Measurements from ENCODE around the gene TIGD1.
"Not testable (repeated sequence)": the region's sequence is repeated elsewhere in the genome, so short reads cannot be mapped to it uniquely, and the experiment has no call there.

Gene TIGD1

GRCh38 chr2:232540441-232541041 is 9.8 kb downstream of the TIGD1 start:
- in situ Hi-C loops (cut with MboI; ENCODE audit: low sequenced_read_pairs): no loop called here

GRCh38 chr2:232539298-232540231 is 10.8 kb downstream of the TIGD1 start, which contains the start of gene CHRNG:
TSS of gene CHRNG (plus strand) at chr2:232539692. CDS start at chr2:232539748, 56 bp downstream.
- in situ Hi-C loops (cut with MboI; ENCODE audit: low sequenced_read_pairs): no loop called here

- in situ Hi-C loops (cut with MboI; ENCODE audit: low sequenced_read_pairs): no loop called here
Measured at GRCh38 chr2:232538671-232539070, 11.7 kb downstream of the TIGD1 start.

DNA sequence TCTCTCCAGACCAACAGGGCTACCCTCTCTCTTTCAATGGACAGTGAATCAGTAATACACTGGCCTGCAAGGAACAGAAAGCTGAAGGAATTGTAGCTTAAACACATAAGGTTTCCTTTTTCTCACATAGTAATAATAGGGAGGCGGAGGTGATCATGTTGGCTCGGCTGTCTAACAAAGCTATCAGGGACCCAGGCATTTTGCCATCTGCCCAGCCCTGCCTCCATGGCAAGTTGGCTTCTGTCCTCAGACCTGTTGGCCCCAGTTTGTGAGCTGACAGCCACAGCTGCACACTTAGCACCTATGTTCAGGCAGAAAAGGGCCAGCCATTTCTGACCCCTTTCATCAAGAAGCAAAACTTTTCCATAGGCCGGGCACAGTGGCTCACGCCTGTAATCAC is 12.9 kb downstream of the TIGD1 start:
- in situ Hi-C loops (cut with MboI; ENCODE audit: low sequenced_read_pairs): no loop called here

- in situ Hi-C loops (cut with MboI; ENCODE audit: low sequenced_read_pairs): no loop called here
Measured at GRCh38 chr2:232537079-232537478, 13.3 kb downstream of the TIGD1 start.

GRCh38 chr2:232535761-232536530 is 14.4 kb downstream of the TIGD1 start:
- in situ Hi-C loops (cut with MboI; ENCODE audit: low sequenced_read_pairs): no loop called here

DNA sequence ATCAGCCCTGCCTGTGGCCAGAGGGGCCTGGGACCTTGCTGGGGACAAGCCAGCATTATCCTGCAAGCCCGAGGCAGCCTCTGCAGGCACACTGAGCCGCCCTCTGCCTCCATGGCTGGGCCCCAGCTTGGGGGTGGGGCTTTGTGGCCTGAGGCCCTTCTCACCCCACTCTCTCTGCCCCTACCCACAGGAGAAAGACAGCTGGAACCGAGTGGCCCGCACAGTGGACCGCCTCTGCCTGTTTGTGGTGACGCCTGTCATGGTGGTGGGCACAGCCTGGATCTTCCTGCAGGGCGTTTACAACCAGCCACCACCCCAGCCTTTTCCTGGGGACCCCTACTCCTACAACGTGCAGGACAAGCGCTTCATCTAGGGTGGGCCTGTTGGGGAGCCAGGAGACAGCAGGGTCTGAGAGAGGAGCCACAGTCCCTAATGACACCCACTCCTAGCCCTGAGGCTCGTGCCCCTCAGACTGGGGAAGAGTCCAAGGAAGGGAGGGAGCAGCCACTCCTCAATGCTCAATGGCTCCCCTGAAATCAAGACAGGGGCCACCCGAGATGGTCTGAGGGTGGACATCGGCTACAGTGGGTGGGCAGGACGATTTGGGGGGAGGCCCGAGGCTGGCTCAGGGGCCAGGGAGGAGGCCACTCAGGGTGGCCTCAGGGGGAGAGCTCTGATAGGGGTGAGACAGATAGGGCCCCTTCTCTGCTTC is 15.3 kb downstream of the TIGD1 start:
- in situ Hi-C loops (cut with MboI; ENCODE audit: low sequenced_read_pairs): no loop called here

DNA sequence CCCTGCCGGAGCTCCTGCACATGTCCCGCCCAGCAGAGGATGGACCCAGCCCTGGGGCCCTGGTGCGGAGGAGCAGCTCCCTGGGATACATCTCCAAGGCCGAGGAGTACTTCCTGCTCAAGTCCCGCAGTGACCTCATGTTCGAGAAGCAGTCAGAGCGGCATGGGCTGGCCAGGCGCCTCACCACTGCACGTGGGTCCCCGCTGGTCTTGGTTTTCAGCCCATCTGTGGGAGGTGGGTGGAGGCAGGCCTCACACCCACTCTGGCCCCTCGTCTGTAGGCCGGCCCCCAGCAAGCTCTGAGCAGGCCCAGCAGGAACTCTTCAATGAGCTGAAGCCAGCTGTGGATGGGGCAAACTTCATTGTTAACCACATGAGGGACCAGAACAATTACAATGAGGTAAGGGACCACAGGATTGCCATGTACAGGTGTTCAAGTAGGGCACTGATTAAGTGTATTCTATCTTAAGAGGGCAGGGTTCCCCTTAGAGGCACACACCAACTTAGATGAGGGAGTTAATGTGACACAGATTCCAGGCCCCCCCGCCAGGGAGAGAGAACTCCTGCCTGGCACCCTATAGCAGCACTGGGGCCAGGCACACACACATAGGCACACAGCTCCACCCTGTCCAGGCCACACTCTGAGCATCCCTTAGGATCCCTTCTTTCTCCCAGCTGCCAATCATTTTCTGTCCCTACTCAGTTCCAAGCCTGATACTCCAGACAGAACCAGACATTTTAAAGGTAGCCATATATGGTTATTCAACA is 16.2 kb downstream of the TIGD1 start:
- in situ Hi-C loops (cut with MboI; ENCODE audit: low sequenced_read_pairs): no loop called here

GRCh38 chr2:232532821-232533220 is 17.5 kb downstream of the TIGD1 start:
- in situ Hi-C loops (cut with MboI; ENCODE audit: low sequenced_read_pairs): not testable (repeated sequence)

- in situ Hi-C loops (cut with MboI; ENCODE audit: low sequenced_read_pairs): no loop called here
Measured at GRCh38 chr2:232532419-232532818, 17.9 kb downstream of the TIGD1 start.

GRCh38 chr2:232530626-232531260 is 19.6 kb downstream of the TIGD1 start:
- in situ Hi-C loops (cut with MboI; ENCODE audit: low sequenced_read_pairs): no loop called here

- in situ Hi-C loops (cut with MboI; ENCODE audit: low sequenced_read_pairs): no loop called here
Measured at GRCh38 chr2:232529806-232530547, 20.4 kb downstream of the TIGD1 start.

- in situ Hi-C loops (cut with MboI; ENCODE audit: low sequenced_read_pairs): no loop called here
Measured at GRCh38 chr2:232528746-232529460, 21.5 kb downstream of the TIGD1 start.

DNA sequence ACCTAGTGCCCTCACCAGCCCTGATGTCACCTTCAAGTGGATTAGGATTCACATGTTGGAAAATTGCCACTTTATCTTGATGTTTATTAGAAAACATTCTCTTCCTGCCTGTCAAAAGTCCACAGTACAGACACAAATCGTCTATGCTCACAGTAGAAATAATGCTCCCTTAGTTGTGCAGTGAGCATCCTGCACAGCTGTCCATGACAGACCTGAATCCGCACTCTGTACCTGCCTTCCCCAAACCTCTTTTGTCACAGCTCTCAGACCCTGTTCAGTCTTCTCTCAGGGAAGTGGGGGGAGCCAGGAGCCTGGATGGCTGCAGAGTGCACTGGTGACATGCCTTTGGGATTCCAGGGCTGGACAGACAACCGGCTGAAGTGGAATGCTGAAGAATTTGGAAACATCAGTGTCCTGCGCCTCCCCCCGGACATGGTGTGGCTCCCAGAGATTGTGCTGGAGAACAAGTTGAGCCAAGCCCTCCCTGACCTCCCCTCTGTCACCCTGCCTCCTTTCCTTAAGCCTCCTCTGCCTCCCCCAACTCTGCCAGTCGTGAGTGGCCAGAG is 22.4 kb downstream of the TIGD1 start:
- in situ Hi-C loops (cut with MboI; ENCODE audit: low sequenced_read_pairs): no loop called here

DNA sequence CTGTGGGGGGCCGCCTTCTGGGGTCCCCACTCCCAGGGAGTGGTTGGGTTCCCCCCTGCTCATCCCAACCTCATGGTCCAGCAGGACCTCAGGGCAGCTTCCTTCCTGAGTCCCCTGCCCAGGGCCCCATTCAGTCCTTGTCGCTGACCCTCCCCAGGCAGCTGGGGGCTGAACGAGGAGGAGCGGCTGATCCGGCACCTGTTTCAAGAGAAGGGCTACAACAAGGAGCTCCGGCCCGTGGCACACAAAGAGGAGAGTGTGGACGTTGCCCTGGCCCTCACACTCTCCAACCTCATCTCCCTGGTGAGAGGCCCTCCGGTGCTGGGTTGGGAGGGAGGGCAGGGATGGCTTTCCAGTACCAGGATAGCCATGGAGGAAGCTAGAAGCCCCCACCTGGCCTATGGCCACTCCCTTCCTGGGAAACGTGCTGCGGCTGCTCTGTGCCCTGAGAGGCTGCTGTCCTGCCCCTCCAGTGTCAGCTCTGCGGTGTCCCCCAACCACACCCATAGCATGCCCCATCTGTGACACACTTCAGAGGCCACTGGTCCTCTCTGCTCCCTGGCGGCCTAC is 23.9 kb downstream of the TIGD1 start:
- in situ Hi-C loops (cut with MboI; ENCODE audit: low sequenced_read_pairs): no loop called here

DNA sequence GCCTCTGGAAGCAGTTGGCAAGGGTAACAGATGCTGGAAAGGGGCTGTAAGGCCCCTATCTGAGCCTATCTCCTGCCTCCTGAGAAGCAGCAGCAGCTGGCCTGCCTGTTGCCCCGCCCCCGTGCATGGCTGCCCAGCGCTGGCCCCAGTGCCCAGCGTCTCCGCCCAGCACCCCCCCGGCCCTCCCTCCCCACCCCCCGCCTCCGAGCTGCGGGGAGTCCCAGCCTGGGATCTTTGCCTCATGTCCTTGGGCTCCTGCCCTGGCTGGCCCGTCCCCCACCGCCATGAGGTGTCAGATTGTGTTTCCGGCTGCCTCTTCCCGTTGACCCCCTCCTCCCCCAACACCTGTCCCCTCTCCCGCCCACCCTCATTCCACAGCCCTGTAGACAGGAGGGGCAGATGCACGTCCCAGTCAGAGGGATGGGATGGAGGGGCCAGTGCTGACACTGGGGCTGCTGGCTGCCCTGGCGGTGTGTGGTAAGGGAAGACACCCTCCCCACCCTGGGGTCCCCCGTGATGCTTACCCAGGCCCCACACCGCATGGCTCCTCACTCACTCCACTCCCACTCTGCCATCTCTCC is 24.5 kb downstream of the TIGD1 start, which contains the start of gene CHRND:
Gene CHRND, plus strand, starts transcription at position 370 of the 581 bp plus-strand sequence. Its CDS starts 56 bp downstream, at position 426.
- in situ Hi-C loops (cut with MboI; ENCODE audit: low sequenced_read_pairs): no loop called here

- in situ Hi-C loops (cut with MboI; ENCODE audit: low sequenced_read_pairs): no loop called here
Measured at GRCh38 chr2:232525199-232525598, 25.2 kb downstream of the TIGD1 start.
